HCT116 (cell line): ENCODE data around the gene ACY1. TPM values are rescaled to one million over a fixed set of nuclear protein-coding genes. Genes with fewer than 3 reads are reported as not detected.

Source experiments
- ATAC-seq: fragments of 200-7000 bp; cut with Tn5 transposase; 2 replicates; pipeline ENCODE4 v1.9.1; 2020; ENCODE audit warnings: mild to moderate bottlenecking, moderate library complexity
- BruUV-seq: library from RNA; stranded (reverse); fragments of 400-500 nt; replicated peaks from 2 replicates; lab custom pipeline; 2021; lab: Mats Ljungman, UMichigan
- CTCF ChIA-PET: fragments of 300-600 bp; sonication (Branson Sonifier 250); formaldehyde crosslinking; loops from one replicate; lab custom pipeline; 2021; ENCODE audit warnings: antibody characterized with exemption; lab: Charles Lee
- POLR2A ChIA-PET: fragments of 300-600, 350-600 bp; sonication (Branson Sonifier 250); formaldehyde crosslinking; loops from one replicate; lab custom pipeline; 2021; ENCODE audit warnings: antibody characterized with exemption; lab: Charles Lee
- RAD21 ChIA-PET, 2 experiments: fragments of 300-600 bp; sonication (Branson Sonifier 250); formaldehyde crosslinking; loops; one replicate each; lab custom pipeline; 2023; ENCODE audit warnings: low total read pairs in 2 of 2; ENCODE audit not compliant: uncharacterized antibody in 2 of 2, unreplicated experiment in 2 of 2, low non-redundant PET in 1 of 2; lab: Charles Lee
- DNase-seq: peaks from one replicate; pipeline ENCODE4 v3.0.0-alpha.2; 2010; ENCODE audit warnings: low read depth, low spot score
- H2AFZ ChIP-seq: fragments of 200-600 bp; shearing (Covaris generic), sonication (generic); 2 replicates; pipeline ENCODE4 v1.6.1; 2017; ENCODE audit warnings: low read depth, mixed run types, mixed read lengths, antibody characterized with exemption, low read length; ENCODE audit not compliant: poor library complexity, severe bottlenecking
- H3K27ac ChIP-seq: 2 replicates; pipeline ENCODE4 v1.5.1; 2012; ENCODE audit warnings: low read depth, low read length
- H3K27me3 ChIP-seq: fragments of 200-600 bp; sonication (generic); 2 replicates; pipeline ENCODE4 v1.6.1; 2016; ENCODE audit warnings: mixed run types, low read length, mixed read lengths; ENCODE audit not compliant: insufficient read depth
- H3K36me3 ChIP-seq, 2 experiments: fragments of 200-500 bp in 1 of 2; fragments of 200-600 bp in 1 of 2; sonication (Bioruptor generic) in 1 of 2; sonication (generic) in 1 of 2; 2 replicates each; pipeline versions ENCODE4 v1.5.1 to v1.6.1; 2014 to 2016; ENCODE audit warnings: low read length in 2 of 2, inconsistent platforms in 1 of 2, mixed read lengths in 1 of 2, mixed run types in 1 of 2; ENCODE audit not compliant: insufficient read depth in 2 of 2, control insufficient read depth in 1 of 2
- H3K4me1 ChIP-seq, 2 experiments: fragments of 200-600 bp in 1 of 2; sonication (generic) in 1 of 2; 2 replicates each; pipeline versions ENCODE4 v1.5.1 to v1.6.1; 2012 to 2017; ENCODE audit warnings: low read length in 2 of 2, inconsistent platforms in 1 of 2, mild to moderate bottlenecking in 1 of 2, mixed read lengths in 1 of 2, mixed run types in 1 of 2, moderate library complexity in 1 of 2; ENCODE audit not compliant: insufficient read depth in 2 of 2, control insufficient read depth in 1 of 2
- H3K4me2 ChIP-seq: fragments of 200-600 bp; sonication (generic); 2 replicates; pipeline ENCODE4 v1.6.1; 2017; ENCODE audit warnings: mixed run types, low read length, mixed read lengths
- H3K4me3 ChIP-seq, 2 experiments: fragments of 200-600 bp in 1 of 2; sonication (generic) in 1 of 2; replicated peaks in 1 of 2; 2 replicates each; pipeline ENCODE4 v1.5.1; 2011 to 2016; ENCODE audit warnings: low read length in 2 of 2, control low read depth in 1 of 2, low read depth in 1 of 2, mild to moderate bottlenecking in 1 of 2, mixed read lengths in 1 of 2, mixed run types in 1 of 2
- H3K79me2 ChIP-seq: fragments of 200-600 bp; sonication (generic); 2 replicates; pipeline ENCODE4 v1.6.1; 2017; ENCODE audit warnings: mild to moderate bottlenecking, mixed run types, low read length, moderate library complexity, mixed read lengths; ENCODE audit not compliant: insufficient read depth
- H3K9ac ChIP-seq: fragments of 200-600 bp; sonication (generic); 2 replicates; pipeline ENCODE4 v1.6.1; 2016; ENCODE audit warnings: low read length, mixed read lengths
- H3K9me2 ChIP-seq: fragments of 200-600 bp; sonication (generic), shearing (Covaris generic); 2 replicates; pipeline ENCODE4 v1.6.1; 2017; ENCODE audit warnings: mixed run types, mild to moderate bottlenecking, moderate library complexity; ENCODE audit not compliant: insufficient read depth
- H3K9me3 ChIP-seq, 2 experiments: fragments of 200-500 bp in 1 of 2; fragments of 200-600 bp in 1 of 2; sonication (Bioruptor generic) in 1 of 2; sonication (generic) in 1 of 2; 2 replicates each; pipeline ENCODE4 v1.6.1; 2014 to 2017; ENCODE audit warnings: low read length in 2 of 2, mixed read lengths in 2 of 2, inconsistent platforms in 1 of 2, low read depth in 1 of 2, mild to moderate bottlenecking in 1 of 2, mixed run types in 1 of 2, moderate library complexity in 1 of 2; ENCODE audit not compliant: control insufficient read depth in 1 of 2, insufficient read depth in 1 of 2
- H4K20me1 ChIP-seq: fragments of 200-600 bp; sonication (generic), shearing (Covaris generic); 2 replicates; pipeline ENCODE4 v1.6.1; 2017; ENCODE audit warnings: mixed run types, mild to moderate bottlenecking, moderate library complexity; ENCODE audit not compliant: insufficient read depth
- EGR1 ChIP-seq: IDR thresholded peaks from 2 replicates; pipeline ENCODE4 v1.6.1; 2012; ENCODE audit warnings: low read depth
- ELF1 ChIP-seq: IDR thresholded peaks from 2 replicates; pipeline ENCODE4 v1.6.1; 2012; ENCODE audit warnings: low read depth, borderline replicate concordance
- MAX ChIP-seq: IDR thresholded peaks from 2 replicates; pipeline ENCODE4 v1.6.1; 2012
- POLR2A ChIP-seq: IDR thresholded peaks from 2 replicates; pipeline ENCODE4 v1.7.0; 2011; ENCODE audit warnings: borderline replicate concordance; ENCODE audit not compliant: insufficient read depth, insufficient read length; ENCODE audit errors: extremely low read depth
- POLR2AphosphoS5 ChIP-seq: IDR thresholded peaks from 2 replicates; pipeline ENCODE4 v1.6.1; 2011; ENCODE audit warnings: mild to moderate bottlenecking, low read depth, low read length, moderate library complexity
- intact Hi-C: fragments of 100-400 bp; cut with micrococcal nuclease; formaldehyde crosslinking; loops from 2 replicates; pipeline ENCODE4 v1.10.0; 2022
- total RNA-seq: library from RNA; stranded (reverse); gene quantifications from one replicate; pipeline ENCODE4 v1.2.1, GENCODE V29; 2021; ENCODE audit not compliant: unreplicated experiment
- TF ChIP-seq, protein P1 (sequence below): IDR thresholded peaks from 2 replicates; pipeline ENCODE4 v1.6.1; 2012; ENCODE audit warnings: low read depth

Gene ACY1
- total RNA-seq, 1 experiment from 2014 or later: 73.2 TPM

GRCh38 chr3:51961011-51961410, 22.3 kb upstream of the ACY1 start:
- H4K20me1 ChIP-seq: no peaks in the 10 kb centered on the region
- no peaks in the 10 kb centered on the region for H3K9me2 ChIP-seq
- intact Hi-C loops: no loop called here
- no peak overlapping the region for H3K4me2 ChIP-seq
- H3K79me2 ChIP-seq: no peaks in the 10 kb centered on the region
- H3K4me1 ChIP-seq: peaks cover 0 to under 1% of the 10 kb centered on the region in 2 experiments; a peak in 2 of 4 replicates
- TF ChIP-seq POLR2AphosphoS5: no peak
- TF ChIP-seq POLR2A: no peak
- no peak for TF ChIP-seq EGR1
- TF ChIP-seq MAX: no peak
- TF ChIP-seq ELF1: no peak
- TF ChIP-seq, protein P1, sequence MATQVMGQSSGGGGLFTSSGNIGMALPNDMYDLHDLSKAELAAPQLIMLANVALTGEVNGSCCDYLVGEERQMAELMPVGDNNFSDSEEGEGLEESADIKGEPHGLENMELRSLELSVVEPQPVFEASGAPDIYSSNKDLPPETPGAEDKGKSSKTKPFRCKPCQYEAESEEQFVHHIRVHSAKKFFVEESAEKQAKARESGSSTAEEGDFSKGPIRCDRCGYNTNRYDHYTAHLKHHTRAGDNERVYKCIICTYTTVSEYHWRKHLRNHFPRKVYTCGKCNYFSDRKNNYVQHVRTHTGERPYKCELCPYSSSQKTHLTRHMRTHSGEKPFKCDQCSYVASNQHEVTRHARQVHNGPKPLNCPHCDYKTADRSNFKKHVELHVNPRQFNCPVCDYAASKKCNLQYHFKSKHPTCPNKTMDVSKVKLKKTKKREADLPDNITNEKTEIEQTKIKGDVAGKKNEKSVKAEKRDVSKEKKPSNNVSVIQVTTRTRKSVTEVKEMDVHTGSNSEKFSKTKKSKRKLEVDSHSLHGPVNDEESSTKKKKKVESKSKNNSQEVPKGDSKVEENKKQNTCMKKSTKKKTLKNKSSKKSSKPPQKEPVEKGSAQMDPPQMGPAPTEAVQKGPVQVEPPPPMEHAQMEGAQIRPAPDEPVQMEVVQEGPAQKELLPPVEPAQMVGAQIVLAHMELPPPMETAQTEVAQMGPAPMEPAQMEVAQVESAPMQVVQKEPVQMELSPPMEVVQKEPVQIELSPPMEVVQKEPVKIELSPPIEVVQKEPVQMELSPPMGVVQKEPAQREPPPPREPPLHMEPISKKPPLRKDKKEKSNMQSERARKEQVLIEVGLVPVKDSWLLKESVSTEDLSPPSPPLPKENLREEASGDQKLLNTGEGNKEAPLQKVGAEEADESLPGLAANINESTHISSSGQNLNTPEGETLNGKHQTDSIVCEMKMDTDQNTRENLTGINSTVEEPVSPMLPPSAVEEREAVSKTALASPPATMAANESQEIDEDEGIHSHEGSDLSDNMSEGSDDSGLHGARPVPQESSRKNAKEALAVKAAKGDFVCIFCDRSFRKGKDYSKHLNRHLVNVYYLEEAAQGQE: no peak
- ChIA-PET POLR2A (no interaction called here), CTCF (no interaction called here), RAD21 (no interaction called here)
- H3K9ac ChIP-seq: no peak overlapping the region
- H3K36me3 ChIP-seq: 0 out of 4 replicates have a peak, but pooled peaks cover 0 to 3% of the 10 kb centered on the region in 2 experiments
- no TSS peak for BruUV-seq
- H3K4me3 ChIP-seq: no peak overlapping the region
- no peaks in the 10 kb centered on the region for H3K9me3 ChIP-seq
- no peak overlapping the region for H3K27ac ChIP-seq
- ATAC-seq (no peak), DNase-seq (no peak)
- H2AFZ ChIP-seq: no peak overlapping the region
- H3K27me3 ChIP-seq: no peaks in the 10 kb centered on the region
